GM21737 (cell line): ENCODE results near the gene KRT15.

Experiments used
- ATAC-seq: cut with Tn5 transposase; IDR thresholded peaks from one replicate; pipeline ENCODE4 v1.9.1; 2021; ENCODE audit warnings: mild to moderate bottlenecking, moderate library complexity; ENCODE audit not compliant: unreplicated experiment

KRT15 gene

GRCh38 chr17:41527063-41528023, 8.7 kb upstream of the KRT15 start:
- ATAC-seq, result no peak

GRCh38 chr17:41524261-41524660, 5.6 kb upstream of the KRT15 start:
- ATAC-seq, result no peak

GRCh38 chr17:41523787-41524186, 5.1 kb upstream of the KRT15 start:
- no peak for ATAC-seq

- ATAC-seq, result no peak
These were observed 4.5 kb upstream of the KRT15 start for GRCh38 chr17:41523225-41523593.

GRCh38 chr17:41522301-41523224, 3.9 kb upstream of the KRT15 start:
- no peak for ATAC-seq

GRCh38 chr17:41521574-41522261, 3.0 kb upstream of the KRT15 start:
- ATAC-seq, result no peak

GRCh38 chr17:41520821-41521521, 2.3 kb upstream of the KRT15 start:
- no peak for ATAC-seq

GRCh38 chr17:41519501-41520224, 973 bp upstream of the KRT15 start:
- ATAC-seq, result no peak

GRCh38 chr17:41518031-41518430, 659 bp downstream of the KRT15 start:
- no peak for ATAC-seq

GRCh38 chr17:41516830-41517283, 1.8 kb downstream of the KRT15 start:
- ATAC-seq, result no peak

- no peak for ATAC-seq
These were observed 2.4 kb downstream of the KRT15 start for GRCh38 chr17:41516147-41516829.

GRCh38 chr17:41513168-41513547, 5.5 kb downstream of the KRT15 start:
- no peak for ATAC-seq

GRCh38 chr17:41512546-41513167, 6.0 kb downstream of the KRT15 start:
- no peak for ATAC-seq

GRCh38 chr17:41511716-41512115, 7.0 kb downstream of the KRT15 start:
- ATAC-seq, result no peak

- no peak for ATAC-seq
These were observed 7.6 kb downstream of the KRT15 start for GRCh38 chr17:41511116-41511515.

- no peak for ATAC-seq
These were observed 8.2 kb downstream of the KRT15 start for GRCh38 chr17:41510251-41511065.

GRCh38 chr17:41507315-41507880, 11.3 kb downstream of the KRT15 start:
- no peak for ATAC-seq
